Right ventricle myocardium inferior (tissue), 1 donor: Measurements from ENCODE around the gene URB1. TPM values are rescaled to one million over a fixed set of nuclear protein-coding genes. Genes with fewer than 3 reads are reported as not detected.
"Not testable (repeated sequence)": the region's sequence is repeated elsewhere in the genome, so short reads cannot be mapped to it uniquely, and the experiment has no call there.

Experiments used
- ATAC-seq: fragments of 200-7000 bp; cut with Tn5 transposase; one replicate; pipeline ENCODE4 v1.9.1; 2020; ENCODE audit warnings: mild to moderate bottlenecking, moderate library complexity
- DNase-seq: peaks from one replicate; pipeline ENCODE4 v3.0.0; 2021; ENCODE audit errors: missing footprints
- intact Hi-C: fragments of 100-400 bp; cut with DNase I; formaldehyde crosslinking; loops from one replicate; pipeline ENCODE4 v1.11.0; 2022
- total RNA-seq: library from RNA; stranded (reverse); fragmentation: NEBNext Ultra II Directional; extraction: Animal tissue kit (Norgen Biotek cat#: 25700); gene quantifications from one replicate; pipeline ENCODE4 v1.2.1, GENCODE V29; 2021
- donor health status: DM: no; HTN: yes; CAD: no; lungs with severe emphysema.

The URB1 gene
- total RNA-seq, 1 donor from 2014 or later, result 11.6 TPM

DNA sequence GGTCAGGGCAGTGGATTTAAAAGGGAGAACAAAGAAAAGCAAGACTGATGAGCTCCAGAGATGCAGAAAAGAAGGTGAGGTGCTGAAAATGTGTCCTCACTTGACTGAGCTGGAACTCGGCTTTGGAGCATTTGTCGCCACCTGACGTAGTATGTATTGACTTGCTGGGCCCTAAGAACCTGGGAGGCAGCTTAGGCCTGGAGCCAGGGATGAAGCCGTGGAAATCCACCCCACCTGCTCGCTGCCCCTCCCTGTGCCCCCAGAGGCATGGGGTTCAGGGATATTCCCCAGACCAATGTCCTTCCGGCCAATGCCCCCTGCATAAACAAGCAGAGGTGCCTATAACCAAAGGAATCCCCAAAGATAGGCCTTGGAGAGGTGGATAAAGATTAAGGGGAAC, 79.8 kb downstream of the URB1 start:
- ATAC-seq (no peak), DNase-seq (no peak)
- intact Hi-C loops, result no loop called here

DNA sequence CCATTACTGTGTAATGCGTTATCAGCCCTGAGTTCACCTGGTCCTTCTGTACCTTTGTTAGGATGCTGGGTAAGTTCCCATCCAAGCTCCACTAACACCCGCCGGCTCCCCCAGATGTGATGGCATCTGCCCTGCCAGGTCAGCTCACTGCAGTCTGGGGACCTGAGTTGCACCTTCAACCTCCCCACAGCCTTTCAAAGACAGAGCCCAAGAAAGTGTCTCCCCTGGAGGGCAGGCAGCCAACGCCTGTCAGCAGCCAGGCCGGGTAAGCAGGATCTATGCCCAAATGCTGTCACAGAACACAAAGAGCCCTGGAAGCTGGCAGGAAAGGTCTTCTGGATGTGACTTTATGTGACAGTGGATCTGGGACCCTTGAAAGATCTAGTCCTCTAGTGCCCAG, 80.5 kb downstream of the URB1 start:
- intact Hi-C loops, result no loop called here
- no peak for DNase-seq
- ATAC-seq, result peak; percentile 44

DNA sequence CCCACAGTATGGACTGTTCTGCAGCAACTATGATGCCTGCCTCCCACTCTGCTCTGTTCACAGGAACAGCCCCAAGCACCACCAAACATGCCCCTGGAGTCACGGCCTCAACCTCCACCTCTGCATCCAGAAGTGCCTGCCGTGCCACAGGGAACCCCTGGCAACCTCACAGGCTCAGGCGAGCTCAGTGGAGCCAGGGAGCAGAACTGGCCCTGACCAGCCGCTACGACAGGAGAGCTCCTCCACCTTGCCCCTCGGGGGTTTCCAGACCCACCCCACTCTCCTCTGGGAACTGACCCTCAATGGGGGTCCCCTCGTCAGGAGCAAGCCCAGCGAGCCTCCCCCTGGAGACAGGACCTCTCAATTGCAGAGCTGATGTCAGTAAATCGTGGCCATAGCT, 81.2 kb downstream of the URB1 start:
- no peak for ATAC-seq
- intact Hi-C loops, result no loop called here
- no peak for DNase-seq

DNA sequence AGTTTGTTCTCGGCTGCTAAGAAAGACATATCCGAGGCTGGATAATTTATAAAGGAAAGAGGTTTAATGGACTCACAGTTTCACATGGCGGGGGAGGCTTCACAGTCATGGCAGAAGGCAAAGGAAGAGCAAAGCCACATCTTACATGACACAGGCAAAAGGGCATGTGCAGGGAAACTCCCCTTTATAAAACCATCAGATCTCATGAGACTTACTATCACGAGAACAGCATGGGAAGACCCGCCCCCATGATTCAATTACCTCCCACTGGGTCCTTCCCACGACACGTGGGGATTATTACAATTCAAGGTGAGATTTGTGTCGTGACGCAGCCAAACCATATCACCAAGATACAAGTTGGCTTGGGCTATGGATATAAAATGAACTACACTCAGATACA, 81.8 kb downstream of the URB1 start:
- DNase-seq, ATAC-seq, intact Hi-C loops: not testable (repeated sequence)

DNA sequence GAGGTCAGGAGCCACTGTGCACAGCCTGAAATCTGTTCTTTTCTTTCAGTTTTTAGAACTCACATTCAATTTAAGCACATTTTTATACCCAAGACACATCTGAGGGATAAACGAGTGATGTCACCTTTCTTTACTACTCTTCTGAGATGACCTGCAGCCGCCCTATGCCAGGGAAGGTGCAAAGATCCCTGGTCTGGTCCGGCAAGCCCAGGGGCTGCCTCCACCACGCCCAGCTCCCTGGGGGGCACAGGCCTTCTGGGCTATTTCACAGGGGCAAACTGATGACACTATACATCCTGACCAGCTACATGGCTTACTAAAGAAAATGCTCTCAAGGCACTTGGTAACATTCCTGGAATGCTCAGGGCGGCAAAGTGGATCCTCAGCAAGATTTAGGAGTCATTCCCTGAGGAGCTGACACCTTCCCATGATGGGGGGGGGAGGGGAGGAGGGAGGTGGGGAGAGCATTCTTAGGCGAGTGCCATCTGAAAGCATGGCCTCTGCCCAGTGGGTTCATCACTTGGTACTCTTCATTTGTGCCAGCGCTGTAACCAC, 82.8 kb downstream of the URB1 start:
- intact Hi-C loops, result no loop called here
- ATAC-seq (no peak), DNase-seq (no peak)

DNA sequence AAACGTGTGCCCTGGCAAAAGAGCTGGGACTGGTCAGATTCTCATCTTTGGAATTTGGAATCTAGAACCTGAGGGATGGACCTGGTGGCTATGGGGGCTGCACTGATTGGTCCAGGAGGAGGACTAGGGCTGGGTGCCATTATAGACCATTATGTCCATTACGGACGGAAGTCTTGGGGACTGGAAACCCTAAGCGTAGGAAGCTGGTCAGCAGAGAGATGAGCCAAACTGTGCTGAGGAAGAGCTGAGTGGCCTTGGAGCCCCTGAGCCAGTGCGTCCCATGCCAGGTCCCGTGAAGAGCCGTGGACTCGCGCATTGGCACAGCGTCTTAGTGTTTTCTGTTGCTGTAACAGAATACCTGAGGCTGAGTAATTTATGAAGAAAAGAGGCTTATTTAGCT, 84.1 kb downstream of the URB1 start:
- DNase-seq (no peak), ATAC-seq (no peak)
- intact Hi-C loops, result no loop called here

DNA sequence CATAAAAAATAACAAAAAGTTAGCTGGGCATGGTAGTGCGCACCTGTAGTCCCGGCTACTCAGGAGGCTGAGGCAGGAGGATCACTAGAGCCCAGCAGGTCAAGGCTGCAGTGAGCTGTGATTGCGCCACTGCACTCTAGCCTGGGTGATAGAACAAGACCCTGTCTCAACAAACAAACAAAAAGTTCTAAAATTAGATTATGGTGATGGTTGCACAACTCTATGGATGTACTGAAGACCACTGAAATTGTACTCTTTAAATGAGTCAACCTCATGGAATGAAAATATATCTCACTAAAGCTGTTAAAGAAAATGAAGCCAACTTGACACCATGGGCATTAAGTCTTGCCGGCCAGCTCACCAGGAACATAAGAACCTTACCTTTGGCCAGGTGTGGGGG, 85.1 kb downstream of the URB1 start:
- ATAC-seq, result no peak
- no peak for DNase-seq
- intact Hi-C loops, result no loop called here

DNA sequence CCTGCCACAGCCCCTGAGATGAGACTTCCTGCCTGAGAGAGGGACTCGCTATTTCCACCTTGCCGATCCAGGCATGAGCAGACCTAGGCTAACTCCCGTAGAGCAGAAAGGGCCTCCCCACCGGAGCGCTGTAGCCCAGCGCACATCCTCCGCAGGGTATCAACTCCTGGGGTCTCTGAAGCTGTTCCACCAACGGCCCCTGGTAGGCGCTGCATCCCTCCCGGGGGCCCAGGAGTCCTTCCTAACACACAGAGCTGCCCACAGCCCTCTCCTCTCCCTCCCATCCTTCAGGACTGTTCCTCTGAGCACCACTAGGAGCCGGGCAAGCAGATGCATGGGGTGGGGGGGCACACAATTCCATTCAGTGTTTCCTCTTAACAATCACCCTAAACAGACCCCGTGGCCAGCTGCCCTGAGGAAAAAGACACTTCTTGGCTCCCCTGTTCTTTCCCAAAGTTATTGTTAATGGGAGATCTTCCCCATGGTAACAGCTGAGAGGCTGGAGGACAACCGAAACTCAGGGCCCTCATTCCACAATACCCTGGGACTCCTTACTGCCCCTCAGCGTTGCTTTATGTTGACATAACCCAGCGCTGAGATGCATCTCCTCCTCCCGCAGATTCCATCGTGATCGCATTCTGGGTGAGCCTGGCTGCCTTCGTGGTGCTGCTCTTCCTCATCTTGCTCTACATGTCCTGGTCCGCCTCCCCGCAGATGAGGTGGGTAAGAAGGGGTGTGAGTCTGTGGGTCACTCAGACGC, 86.6 kb downstream of the URB1 start:
- ATAC-seq (no peak), DNase-seq (no peak)
- intact Hi-C loops, result no loop called here

DNA sequence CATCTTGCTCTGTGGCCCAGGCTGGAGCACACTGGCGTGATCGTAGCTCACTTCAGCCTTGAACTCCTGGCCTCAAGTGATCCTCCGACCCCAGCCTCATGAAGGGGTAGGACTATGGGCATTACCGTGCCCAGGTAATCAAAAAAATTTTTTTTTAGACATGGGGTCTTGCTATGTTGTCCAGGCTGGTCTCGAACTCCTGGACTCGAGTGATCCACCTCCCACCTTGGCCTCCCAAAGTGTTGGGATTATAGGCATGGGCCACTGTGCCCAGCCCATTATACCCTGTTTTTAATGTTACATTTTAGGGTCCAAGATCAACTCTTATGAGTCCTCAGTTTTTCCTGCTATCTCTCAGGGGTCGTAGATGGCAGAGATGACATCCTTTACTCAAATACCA, 87.8 kb downstream of the URB1 start:
- intact Hi-C loops, result no loop called here
- no peak for ATAC-seq

DNA sequence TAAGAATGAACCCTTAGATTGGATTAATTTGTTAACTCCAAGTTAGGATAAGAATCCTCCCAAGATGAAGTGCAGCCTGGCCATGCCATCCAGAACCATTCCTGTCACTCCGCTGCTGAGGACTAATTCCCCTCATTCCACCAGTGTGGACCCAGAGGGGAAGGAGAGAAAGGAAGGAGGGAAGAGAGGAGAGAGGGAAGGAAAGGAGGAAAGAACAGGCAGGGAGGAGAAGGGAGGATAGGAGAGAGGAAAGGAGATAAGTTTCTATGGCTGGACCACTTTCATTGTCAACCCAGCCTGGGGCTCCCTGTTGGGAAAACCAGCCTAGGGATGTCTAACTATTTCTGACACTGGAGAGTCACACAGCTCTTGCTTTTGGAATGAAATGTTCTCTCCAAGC, 89.4 kb downstream of the URB1 start:
- no peak for ATAC-seq
- no peak for DNase-seq
- intact Hi-C loops, result no loop called here

More for the DNA sequence above, 87.8 kb downstream of the URB1 start:
- no peak for DNase-seq

DNA sequence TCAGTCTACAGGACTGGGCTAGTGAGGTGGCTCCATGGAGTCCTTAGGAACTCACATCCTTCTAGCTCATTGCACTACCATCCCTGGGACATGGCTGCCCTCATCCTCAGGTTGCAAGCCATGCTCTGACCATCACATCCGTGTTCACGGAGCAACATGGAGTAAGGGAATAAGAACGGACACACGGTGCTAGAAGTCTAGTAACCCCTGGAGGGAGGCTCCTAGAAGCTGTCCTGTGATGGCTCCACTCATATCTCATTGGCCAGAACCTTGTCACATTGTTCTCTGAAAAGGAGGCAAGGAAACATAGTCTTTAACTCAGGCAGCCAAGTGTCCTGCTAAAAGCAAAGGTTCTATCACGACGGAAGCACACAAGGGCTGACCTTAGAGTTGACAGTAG, 90.3 kb downstream of the URB1 start:
- DNase-seq (no peak), ATAC-seq (no peak)
- intact Hi-C loops, result no loop called here

DNA sequence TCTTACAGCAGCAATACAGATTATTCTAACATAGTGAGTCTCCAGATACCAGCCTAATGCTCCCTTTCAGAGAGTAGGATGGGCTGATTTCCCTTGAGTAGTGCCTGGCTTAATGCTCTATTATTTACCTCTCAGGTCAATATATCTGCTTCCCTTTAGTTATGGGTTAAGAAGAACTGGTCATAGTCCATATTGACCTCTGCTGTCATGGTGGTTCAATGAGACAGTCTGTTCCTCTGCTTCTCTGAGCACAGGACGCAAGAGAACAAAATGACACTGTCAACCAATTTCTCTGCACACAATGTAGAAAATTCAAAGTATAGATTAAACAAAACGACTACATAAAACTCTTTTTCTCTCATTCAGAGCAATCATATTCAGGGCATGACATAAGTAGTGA, 91.2 kb downstream of the URB1 start:
- no peak for ATAC-seq
- intact Hi-C loops, result no loop called here
- no peak for DNase-seq

DNA sequence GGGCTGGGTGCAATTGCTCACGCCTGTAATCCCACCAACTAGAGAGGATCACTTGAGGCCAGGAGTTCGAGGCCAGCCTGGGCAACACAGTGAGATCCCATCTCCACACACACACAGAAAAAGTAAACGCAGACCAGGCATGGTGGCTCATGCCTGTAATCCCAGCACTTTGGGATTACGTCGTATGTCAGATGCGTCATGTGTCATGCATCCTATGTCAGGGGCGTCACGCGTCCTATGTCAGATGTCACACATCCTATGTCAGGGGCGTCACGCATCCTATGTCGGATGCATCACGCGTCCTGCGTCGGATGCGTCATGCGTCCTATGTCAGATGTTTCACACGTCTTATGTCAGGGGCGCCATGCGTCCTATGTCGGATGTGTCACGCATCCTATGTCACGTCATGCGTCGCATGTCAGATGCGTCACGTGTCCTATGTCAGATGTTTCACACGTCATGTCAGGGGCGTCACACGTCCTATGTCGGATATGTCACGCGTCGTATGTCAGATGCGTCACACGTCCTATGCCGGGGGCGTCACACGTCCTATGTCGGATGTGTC, 92.6 kb downstream of the URB1 start:
- intact Hi-C loops, result no loop called here
- DNase-seq (no peak), ATAC-seq (no peak)

DNA sequence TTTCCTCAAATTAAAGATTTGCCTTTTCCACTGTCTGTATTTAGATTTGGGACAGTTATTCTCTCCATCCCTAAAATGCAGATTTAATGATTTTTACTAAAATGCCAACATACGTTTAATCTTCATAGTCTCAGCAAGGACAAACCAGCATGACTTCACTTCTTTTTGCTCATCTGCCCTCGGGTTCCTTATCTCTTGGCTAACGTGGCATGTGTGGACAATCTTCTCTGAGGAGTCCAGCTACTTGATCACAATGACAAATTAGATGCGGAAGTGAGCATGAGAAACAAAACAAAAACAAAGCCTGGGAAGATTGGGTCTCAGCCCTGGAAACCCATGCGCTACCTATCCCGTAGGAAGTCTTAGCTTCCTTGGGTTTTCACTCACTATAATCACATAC, 93.1 kb downstream of the URB1 start:
- ATAC-seq, result no peak
- intact Hi-C loops, result no loop called here
- DNase-seq, result no peak

DNA sequence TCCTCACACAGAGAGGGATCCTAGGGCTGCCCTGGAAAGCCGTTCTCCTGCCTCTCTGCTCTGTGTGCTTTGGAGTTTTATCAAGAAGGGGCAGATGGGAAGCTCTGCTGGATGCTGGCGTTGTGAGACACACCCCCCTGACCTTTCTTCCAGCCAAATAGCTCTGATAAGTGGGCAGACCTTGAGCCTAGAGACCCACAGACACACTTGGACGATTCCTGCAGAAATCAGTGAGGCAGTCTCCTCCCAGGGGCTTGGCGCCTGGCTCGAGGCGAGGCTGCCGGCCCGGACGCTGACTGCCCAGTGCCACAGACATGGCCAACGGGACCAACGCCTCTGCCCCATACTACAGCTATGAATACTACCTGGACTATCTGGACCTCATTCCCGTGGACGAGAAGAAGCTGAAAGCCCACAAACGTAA, 94.1 kb downstream of the URB1 start, which contains the start of gene MRAP:
MRAP (plus strand) TSS at position 198 of the 424 bp plus-strand sequence; CDS start at position 315, 117 bp downstream.
- peak; percentile 48 for ATAC-seq
- no peak for DNase-seq
- intact Hi-C loops, result no loop called here

DNA sequence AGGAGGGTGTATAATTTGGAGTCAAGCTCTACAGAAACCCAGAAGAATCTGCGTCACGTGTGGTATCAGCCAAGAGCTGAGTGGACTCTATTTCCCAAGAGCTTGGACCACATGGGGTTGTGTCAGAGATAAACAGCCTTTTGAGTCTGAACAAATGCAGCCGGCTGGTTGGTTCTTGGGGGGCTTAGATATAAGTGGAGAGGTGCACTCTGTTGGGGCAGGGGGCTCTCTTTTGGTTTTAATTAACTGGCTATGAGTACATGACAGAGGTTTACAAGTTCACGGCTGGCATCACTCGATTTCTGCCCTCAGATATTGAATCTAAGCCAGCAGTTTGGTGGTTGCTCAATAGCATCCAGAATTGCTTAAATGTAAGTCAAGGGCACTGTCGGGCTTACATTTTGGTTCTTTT, 94.7 kb downstream of the URB1 start:
- intact Hi-C loops, result no loop called here
- peak; percentile 81 for ATAC-seq
- DNase-seq, result no peak

DNA sequence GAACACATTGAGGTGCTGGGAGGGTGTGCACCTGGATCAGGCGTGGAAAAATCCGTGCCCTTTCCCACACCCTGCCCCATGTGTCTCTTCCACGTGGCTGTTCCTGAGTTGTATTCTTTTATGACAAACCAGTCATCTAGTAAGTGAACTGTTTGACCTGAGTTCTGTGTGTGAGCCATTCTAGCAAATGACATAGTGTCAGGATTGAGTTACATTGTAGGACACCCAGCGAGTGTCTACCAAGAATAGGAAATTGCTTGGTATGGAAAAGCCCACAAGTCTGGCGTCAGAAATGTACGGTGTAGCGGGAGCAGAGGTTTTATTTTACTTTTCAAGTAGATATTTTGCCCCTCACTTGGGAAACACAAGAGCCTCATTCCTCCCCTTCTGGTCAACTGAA, 95.4 kb downstream of the URB1 start:
- no peak for DNase-seq
- intact Hi-C loops, result no loop called here
- no peak for ATAC-seq

DNA sequence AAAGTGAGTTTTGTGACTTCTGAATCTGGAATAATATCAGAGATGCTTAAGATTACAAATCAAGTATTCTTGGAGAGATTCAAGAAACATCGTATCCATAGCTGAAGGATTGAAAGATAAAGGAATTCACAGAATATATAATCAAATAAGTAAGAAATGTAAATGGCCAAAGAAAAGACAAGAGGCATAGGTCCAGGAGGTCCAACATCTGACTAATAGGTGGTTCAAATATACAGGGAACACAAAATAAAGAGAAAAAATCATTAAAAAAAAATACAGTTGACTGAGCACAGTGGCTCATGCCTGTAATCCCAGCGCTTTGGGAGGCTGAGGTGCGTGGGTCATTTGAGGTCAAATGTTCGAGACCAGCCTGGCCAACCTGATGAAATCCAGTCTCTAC, 107.3 kb downstream of the URB1 start:
- intact Hi-C loops, result no loop called here
- DNase-seq (no peak), ATAC-seq (no peak)

DNA sequence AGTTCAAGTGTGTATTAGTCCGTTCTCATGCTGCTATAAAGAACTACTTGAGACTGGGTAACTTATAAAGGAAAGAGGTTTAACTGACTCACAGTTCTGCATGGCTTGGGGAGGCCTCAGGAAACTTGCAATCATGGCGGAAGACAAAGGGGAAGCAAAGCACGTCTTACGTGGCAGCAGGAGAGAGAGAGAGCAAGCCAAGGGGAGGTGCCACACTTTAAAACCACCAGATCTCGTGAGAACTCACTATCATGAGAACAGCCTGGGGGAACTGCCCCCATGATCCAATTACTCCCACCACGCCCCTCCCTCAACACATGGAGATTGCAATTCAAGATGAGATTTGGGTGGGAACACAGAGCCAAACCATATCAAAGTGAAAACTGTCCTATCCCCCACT, 109.8 kb downstream of the URB1 start:
- no peak for DNase-seq
- ATAC-seq, result no peak
- intact Hi-C loops, result no loop called here

DNA sequence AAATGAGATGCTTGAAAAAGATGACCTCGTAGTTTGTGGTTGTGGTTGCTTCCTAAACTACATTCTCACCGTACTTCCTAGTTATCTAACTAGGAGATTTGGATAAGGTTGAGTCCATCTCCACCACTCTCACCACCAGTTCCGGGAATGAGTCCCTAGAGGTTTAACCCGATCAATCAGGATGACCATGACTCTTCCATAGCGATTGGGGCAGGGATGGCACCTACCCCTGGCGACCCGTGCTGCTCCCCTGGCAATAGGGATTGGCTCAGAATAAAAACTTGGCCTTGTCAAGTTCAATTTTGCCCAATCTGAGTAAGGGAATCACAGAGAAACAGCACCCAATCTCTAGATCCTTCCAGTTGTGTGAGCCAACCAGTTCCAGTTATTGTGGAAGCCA, 111.3 kb downstream of the URB1 start:
- ATAC-seq, result no peak
- DNase-seq, result no peak
- intact Hi-C loops, result no loop called here

DNA sequence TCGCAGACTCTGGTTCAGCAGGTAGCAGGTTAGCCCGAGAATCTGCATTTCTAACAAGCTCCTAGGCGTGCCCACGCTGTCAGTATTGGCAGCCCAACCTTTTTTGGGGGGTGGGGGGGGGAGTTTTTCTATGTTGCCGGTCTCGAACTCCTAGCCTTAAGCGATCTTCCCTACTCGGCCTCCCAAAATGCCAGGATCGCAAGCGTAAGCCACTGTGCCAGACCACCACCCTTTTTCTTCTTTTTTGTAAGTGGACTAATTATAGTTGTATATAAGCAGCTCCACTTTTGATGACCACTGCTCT, 113.5 kb downstream of the URB1 start:
- DNase-seq (no peak), ATAC-seq (no peak)
- intact Hi-C loops, result no loop called here
